HG03558 (cell line): ENCODE measurements around the gene DRD4.

Experiments used
- ATAC-seq: cut with Tn5 transposase; IDR thresholded peaks from one replicate; pipeline ENCODE4 v1.9.1; 2021; ENCODE audit warnings: moderate number of reproducible peaks; ENCODE audit not compliant: unreplicated experiment; ENCODE audit errors: extremely low read depth

The DRD4 gene

GRCh38 chr11:636511-637332 lies at the start of gene DRD4:
TSS of gene DRD4 (plus strand) at chr11:637269. CDS start at chr11:637305, 36 bp downstream.
- ATAC-seq, result no peak

GRCh38 chr11:587546-587945 lies 49.5 kb upstream of the DRD4 start:
- ATAC-seq, result no peak

GRCh38 chr11:587978-588380 lies 49.1 kb upstream of the DRD4 start:
- ATAC-seq, result no peak

- ATAC-seq, result no peak
Measured at GRCh38 chr11:589798-590197, 47.3 kb upstream of the DRD4 start.

GRCh38 chr11:590997-591396 lies 46.1 kb upstream of the DRD4 start:
- ATAC-seq, result no peak

GRCh38 chr11:592501-592900 lies 44.6 kb upstream of the DRD4 start:
- ATAC-seq, result no peak

- ATAC-seq, result no peak
Measured at GRCh38 chr11:592918-593317, 44.2 kb upstream of the DRD4 start.

- ATAC-seq, result no peak
Measured at GRCh38 chr11:593347-593746, 43.7 kb upstream of the DRD4 start.

GRCh38 chr11:595400-595799 lies 41.7 kb upstream of the DRD4 start:
- no peak for ATAC-seq

GRCh38 chr11:596374-596773 lies 40.7 kb upstream of the DRD4 start:
- ATAC-seq, result no peak

GRCh38 chr11:597166-597725 lies 39.8 kb upstream of the DRD4 start:
- no peak for ATAC-seq

GRCh38 chr11:598005-598680 lies 38.9 kb upstream of the DRD4 start:
- no peak for ATAC-seq

GRCh38 chr11:601573-602245 lies 35.4 kb upstream of the DRD4 start:
- no peak for ATAC-seq

GRCh38 chr11:603154-603553 lies 33.9 kb upstream of the DRD4 start:
- no peak for ATAC-seq

- no peak for ATAC-seq
Measured at GRCh38 chr11:605286-606129, 31.6 kb upstream of the DRD4 start.

GRCh38 chr11:606245-606644 lies 30.8 kb upstream of the DRD4 start:
- no peak for ATAC-seq

- ATAC-seq, result no peak
Measured at GRCh38 chr11:607020-607780, 29.9 kb upstream of the DRD4 start.

- no peak for ATAC-seq
Measured at GRCh38 chr11:607971-608659, 29.0 kb upstream of the DRD4 start.

GRCh38 chr11:608791-609251 lies 28.2 kb upstream of the DRD4 start:
- ATAC-seq, result no peak
